RWPE2 (cell line): ENCODE results near the gene POPDC2.
"Not testable (repeated sequence)": the region's sequence is repeated elsewhere in the genome, so short reads cannot be mapped to it uniquely, and the experiment has no call there.

ENCODE experiments used
- ATAC-seq: fragments of 200-7000 bp; cut with Tn5 transposase; 3 replicates; pipeline ENCODE4 v1.9.1; 2021; ENCODE audit warnings: low read depth
- DNase-seq: peaks from one replicate; pipeline ENCODE4 v3.0.0-alpha.2; 2020; ENCODE audit warnings: low spot score
- H3K27ac ChIP-seq: fragments of 450-650 bp; 2 replicates; pipeline ENCODE4 v1.5.1; 2017; ENCODE audit warnings: mild to moderate bottlenecking; ENCODE audit not compliant: poor library complexity, severe bottlenecking
- H3K27me3 ChIP-seq: fragments of 250-450 bp; sonication (Bioruptor Pico); 2 replicates; pipeline ENCODE4 v1.5.1; 2021; ENCODE audit warnings: mild to moderate bottlenecking, moderate library complexity; ENCODE audit not compliant: insufficient read depth, poor library complexity, severe bottlenecking
- H3K36me3 ChIP-seq: fragments of 250-450 bp; sonication (Bioruptor Pico); 2 replicates; pipeline ENCODE4 v1.5.1; 2020; ENCODE audit warnings: low read depth, mild to moderate bottlenecking, moderate library complexity
- H3K4me1 ChIP-seq: fragments of 250-450 bp; sonication (Bioruptor Pico); 2 replicates; pipeline ENCODE4 v1.5.1; 2021; ENCODE audit warnings: mild to moderate bottlenecking, moderate library complexity; ENCODE audit not compliant: insufficient read depth, poor library complexity, severe bottlenecking
- H3K4me3 ChIP-seq: fragments of 250-450 bp; sonication (Bioruptor Pico); 2 replicates; pipeline ENCODE4 v1.5.1; 2021; ENCODE audit warnings: mild to moderate bottlenecking, moderate library complexity; ENCODE audit not compliant: severe bottlenecking
- H3K9me3 ChIP-seq: fragments of 250-450 bp; sonication (Bioruptor Pico); 2 replicates; pipeline ENCODE4 v1.5.1; 2021; ENCODE audit warnings: mild to moderate bottlenecking, moderate library complexity; ENCODE audit not compliant: severe bottlenecking
- TF ChIP-seq, protein P1 (sequence below): fragments of 450-650 bp; IDR thresholded peaks from one replicate; pipeline ENCODE4 v1.5.1; 2017; ENCODE audit warnings: mild to moderate bottlenecking, moderate library complexity; ENCODE audit not compliant: poor library complexity, severe bottlenecking

Gene POPDC2

DNA sequence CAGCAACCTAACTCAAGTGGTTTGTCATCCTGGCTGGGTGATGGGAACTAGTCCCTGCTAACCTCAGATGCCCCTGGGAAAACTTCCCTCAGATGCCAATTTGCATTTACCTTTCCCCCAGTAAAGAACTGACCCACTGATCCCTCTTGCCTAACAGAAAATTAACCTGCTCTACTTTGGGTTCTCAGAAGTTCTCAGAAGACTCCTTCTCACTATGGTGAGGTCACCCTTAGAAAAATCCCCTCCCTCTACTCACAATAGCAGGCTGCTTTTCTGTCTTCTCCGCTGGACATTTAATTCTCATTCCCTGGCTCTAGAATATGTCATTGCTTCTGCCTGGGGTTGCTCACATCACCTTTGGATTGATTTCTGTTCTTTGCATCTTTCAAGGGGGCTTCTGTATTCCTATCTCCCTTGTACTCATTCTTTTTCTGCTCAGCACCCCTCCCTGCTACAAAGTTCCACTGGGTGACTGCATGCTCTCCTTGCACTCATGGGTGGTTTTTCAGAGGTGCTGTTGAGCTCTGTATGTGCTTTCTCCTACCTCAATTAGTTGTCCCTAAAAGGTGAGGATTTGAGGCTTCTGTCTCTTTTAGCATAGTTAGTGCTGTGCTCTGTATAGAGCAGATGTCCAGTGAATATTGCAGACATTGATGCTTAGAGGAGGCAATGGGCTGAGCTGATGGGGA is 61.8 kb downstream of the POPDC2 start:
- Histone ChIP-seq H3K4me1 (no peaks in the 10 kb centered on the region), H3K9me3 (no peaks in the 10 kb centered on the region), H3K27ac (no peak overlapping the region), H3K4me3 (no peak overlapping the region), H3K36me3 (no peaks in the 10 kb centered on the region), H3K27me3 (no peaks in the 10 kb centered on the region)
- no peak for DNase-seq
- TF ChIP-seq, protein P1, sequence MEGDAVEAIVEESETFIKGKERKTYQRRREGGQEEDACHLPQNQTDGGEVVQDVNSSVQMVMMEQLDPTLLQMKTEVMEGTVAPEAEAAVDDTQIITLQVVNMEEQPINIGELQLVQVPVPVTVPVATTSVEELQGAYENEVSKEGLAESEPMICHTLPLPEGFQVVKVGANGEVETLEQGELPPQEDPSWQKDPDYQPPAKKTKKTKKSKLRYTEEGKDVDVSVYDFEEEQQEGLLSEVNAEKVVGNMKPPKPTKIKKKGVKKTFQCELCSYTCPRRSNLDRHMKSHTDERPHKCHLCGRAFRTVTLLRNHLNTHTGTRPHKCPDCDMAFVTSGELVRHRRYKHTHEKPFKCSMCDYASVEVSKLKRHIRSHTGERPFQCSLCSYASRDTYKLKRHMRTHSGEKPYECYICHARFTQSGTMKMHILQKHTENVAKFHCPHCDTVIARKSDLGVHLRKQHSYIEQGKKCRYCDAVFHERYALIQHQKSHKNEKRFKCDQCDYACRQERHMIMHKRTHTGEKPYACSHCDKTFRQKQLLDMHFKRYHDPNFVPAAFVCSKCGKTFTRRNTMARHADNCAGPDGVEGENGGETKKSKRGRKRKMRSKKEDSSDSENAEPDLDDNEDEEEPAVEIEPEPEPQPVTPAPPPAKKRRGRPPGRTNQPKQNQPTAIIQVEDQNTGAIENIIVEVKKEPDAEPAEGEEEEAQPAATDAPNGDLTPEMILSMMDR, result no peak
- no peak for ATAC-seq

- ATAC-seq, result no peak
- Histone ChIP-seq H3K36me3 (no peaks in the 10 kb centered on the region), H3K27ac (no peak within 1 kb of the TSS), H3K4me3 (no peak within 1 kb of the TSS), H3K4me1 (no peaks in the 10 kb centered on the region), H3K27me3 (no peaks in the 10 kb centered on the region), H3K9me3 (no peaks in the 10 kb centered on the region)
- DNase-seq, result no peak
- TF ChIP-seq, protein P1, result no peak
Measured at GRCh38 chr3:119597548-119598288, 62.7 kb downstream of the POPDC2 start, which contains the start of gene PLA1A. TSS of gene PLA1A (plus strand) at chr3:119597885. CDS start at chr3:119597914, 29 bp downstream.

- ATAC-seq, result no peak
- H3K4me3 ChIP-seq, result no peak overlapping the region
- no peaks in the 10 kb centered on the region for H3K4me1 ChIP-seq
Measured at GRCh38 chr3:119596398-119596797, 64.0 kb downstream of the POPDC2 start.

DNA sequence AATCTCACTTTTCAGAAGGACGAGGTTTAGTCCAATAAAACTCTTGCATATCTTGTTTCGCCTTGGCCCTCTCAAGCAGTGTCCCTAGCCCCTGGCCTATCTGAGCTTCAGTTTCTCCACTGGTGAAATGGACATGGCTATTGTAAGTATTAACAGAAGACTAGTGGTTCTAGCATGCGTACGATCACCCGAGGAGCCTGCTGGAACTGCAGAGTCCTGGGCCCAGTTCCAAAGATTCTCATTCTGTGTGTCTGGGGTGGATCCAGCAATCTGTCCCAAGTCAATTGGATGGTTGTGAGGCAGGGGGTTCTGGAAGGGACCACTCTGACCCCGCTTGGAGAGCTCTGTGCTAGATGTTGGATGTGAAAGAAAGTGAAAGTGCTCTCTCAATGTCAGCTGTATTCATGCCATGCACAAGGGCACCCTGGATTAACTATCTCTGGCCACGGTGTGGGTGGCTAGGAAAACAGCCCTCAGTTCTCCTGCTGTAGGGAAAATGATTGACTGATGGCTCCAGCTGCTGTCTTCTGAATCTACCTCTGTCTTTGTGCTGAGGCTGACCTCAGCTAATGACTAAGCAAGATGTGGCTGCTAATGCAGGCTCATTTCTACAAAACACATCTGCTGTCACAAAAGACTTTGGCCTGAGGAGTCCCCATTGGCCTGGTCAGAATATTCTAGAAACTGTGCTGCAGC is 64.6 kb downstream of the POPDC2 start:
- no peaks in the 10 kb centered on the region for H3K9me3 ChIP-seq
- no peaks in the 10 kb centered on the region for H3K27me3 ChIP-seq
- no peak overlapping the region for H3K27ac ChIP-seq
- H3K36me3 ChIP-seq, result no peaks in the 10 kb centered on the region
- DNase-seq, result no peak
- TF ChIP-seq, protein P1, result no peak
- no peak for ATAC-seq
- no peaks in the 10 kb centered on the region for H3K4me1 ChIP-seq
- no peak overlapping the region for H3K4me3 ChIP-seq

More at GRCh38 chr3:119596398-119596797, 64.0 kb downstream of the POPDC2 start:
- TF ChIP-seq, protein P1, result no peak
- Histone ChIP-seq H3K9me3 (no peaks in the 10 kb centered on the region), H3K36me3 (no peaks in the 10 kb centered on the region), H3K27me3 (no peaks in the 10 kb centered on the region), H3K27ac (no peak overlapping the region)
- no peak for DNase-seq

- H3K36me3 ChIP-seq, H3K4me1 ChIP-seq, H3K27ac ChIP-seq, DNase-seq, ATAC-seq, H3K9me3 ChIP-seq, H3K27me3 ChIP-seq, H3K4me3 ChIP-seq: not testable (repeated sequence)
Measured at GRCh38 chr3:119594929-119595328, 65.5 kb downstream of the POPDC2 start.
